GM19397 (cell line): ENCODE data around the gene AIG1.
A peak's percentile ranks its signal among the peaks of the same experiment; 100 is the strongest.

ENCODE experiments used
- ATAC-seq: cut with Tn5 transposase; IDR thresholded peaks from one replicate; pipeline ENCODE4 v1.9.1; 2021; ENCODE audit warnings: mild to moderate bottlenecking, moderate library complexity; ENCODE audit not compliant: unreplicated experiment

Gene AIG1

GRCh38 chr6:143092768-143093167 is 32.1 kb downstream of the AIG1 start:
- no peak for ATAC-seq

GRCh38 chr6:143093290-143093689 is 32.6 kb downstream of the AIG1 start:
- no peak for ATAC-seq

- no peak for ATAC-seq
These were observed 35.7 kb downstream of the AIG1 start for GRCh38 chr6:143096403-143096802.

GRCh38 chr6:143097224-143097795 is 36.6 kb downstream of the AIG1 start:
- ATAC-seq = no peak

- peak; percentile 88 for ATAC-seq
These were observed 37.5 kb downstream of the AIG1 start for GRCh38 chr6:143098054-143098671.

GRCh38 chr6:143099647-143100046 is 39.0 kb downstream of the AIG1 start:
- no peak for ATAC-seq

GRCh38 chr6:143100429-143100828 is 39.7 kb downstream of the AIG1 start:
- ATAC-seq = no peak

GRCh38 chr6:143103916-143104315 is 43.2 kb downstream of the AIG1 start:
- ATAC-seq = no peak

- no peak for ATAC-seq
These were observed 46.8 kb downstream of the AIG1 start for GRCh38 chr6:143107440-143107839.

- ATAC-seq = no peak
These were observed 47.4 kb downstream of the AIG1 start for GRCh38 chr6:143107911-143108761.

GRCh38 chr6:143109196-143109595 is 48.5 kb downstream of the AIG1 start:
- ATAC-seq = no peak

- ATAC-seq = no peak
These were observed 49.9 kb downstream of the AIG1 start for GRCh38 chr6:143110572-143110971.

GRCh38 chr6:143110996-143111395 is 50.3 kb downstream of the AIG1 start:
- ATAC-seq = no peak

GRCh38 chr6:143111443-143111842 is 50.8 kb downstream of the AIG1 start:
- no peak for ATAC-seq

- ATAC-seq = no peak
These were observed 51.5 kb downstream of the AIG1 start for GRCh38 chr6:143112084-143112768.

GRCh38 chr6:143112837-143113236 is 52.1 kb downstream of the AIG1 start:
- no peak for ATAC-seq

- no peak for ATAC-seq
These were observed 55.0 kb downstream of the AIG1 start for GRCh38 chr6:143115728-143116127.

- ATAC-seq = no peak
These were observed 56.4 kb downstream of the AIG1 start for GRCh38 chr6:143117108-143117507.

- no peak for ATAC-seq
These were observed 58.6 kb downstream of the AIG1 start for GRCh38 chr6:143119260-143119659.

- no peak for ATAC-seq
These were observed 62.4 kb downstream of the AIG1 start for GRCh38 chr6:143123081-143123480.

GRCh38 chr6:143123941-143124340 is 63.3 kb downstream of the AIG1 start:
- ATAC-seq = no peak
